Measurements from ENCODE around the gene PAK4.
"Not testable (repeated sequence)": the region's sequence is repeated elsewhere in the genome, so short reads cannot be mapped to it uniquely, and the experiment has no call there.

Gene PAK4

DNA sequence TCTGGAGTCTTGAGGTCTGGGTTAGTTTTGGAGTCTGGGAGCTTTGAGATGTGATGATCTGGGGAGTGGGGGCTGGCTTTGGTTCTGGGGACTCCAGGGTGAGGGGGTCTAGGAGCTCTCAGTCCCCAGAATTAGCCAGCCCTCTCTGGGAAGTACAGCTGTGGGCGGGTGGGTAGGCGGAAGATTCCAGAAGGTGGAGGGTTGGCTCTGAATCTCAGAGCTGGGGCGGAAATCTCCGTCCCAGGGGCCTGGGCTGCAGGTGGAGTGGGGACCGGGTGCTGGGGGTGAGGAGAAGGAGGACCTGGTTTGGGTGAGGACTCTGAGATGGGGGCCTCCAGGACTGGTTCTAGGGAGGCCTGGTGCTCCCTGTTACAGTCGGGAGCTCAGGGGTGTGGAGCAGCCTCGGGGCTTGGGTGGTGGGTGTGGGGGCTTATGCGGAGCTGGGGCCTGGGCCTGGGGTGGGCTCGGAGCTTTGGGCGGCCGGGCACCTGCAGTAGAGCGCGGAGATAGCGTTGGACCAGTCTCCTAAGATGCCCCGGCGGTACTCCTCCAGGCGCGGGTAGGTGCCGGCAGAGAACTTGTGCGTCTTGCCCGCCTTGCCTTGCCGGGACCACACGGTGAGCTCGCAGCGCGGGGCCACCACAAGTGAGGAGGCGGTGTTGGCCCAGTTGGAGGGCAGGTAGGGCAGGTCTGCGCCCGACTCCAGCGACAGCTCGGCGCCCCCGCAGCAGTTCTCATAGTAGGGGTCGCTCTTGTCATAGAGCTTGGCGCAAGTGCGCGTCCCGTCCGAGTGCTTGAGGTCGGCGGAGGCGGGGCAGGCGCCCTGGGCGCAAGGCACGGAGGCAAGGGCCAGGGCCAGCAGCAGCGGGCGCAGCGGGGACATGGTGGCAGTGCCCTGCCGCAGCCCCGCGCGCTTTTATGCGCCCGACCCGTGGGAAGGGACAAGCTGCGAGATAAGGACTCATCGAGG, 78.1 kb downstream of the PAK4 start, which contains the start of gene SYCN:
SYCN (minus strand) TSS at position 892 of the 970 bp plus-strand sequence; CDS start at position 883, 9 bp downstream.
- DNase-seq, result no peak

DNA sequence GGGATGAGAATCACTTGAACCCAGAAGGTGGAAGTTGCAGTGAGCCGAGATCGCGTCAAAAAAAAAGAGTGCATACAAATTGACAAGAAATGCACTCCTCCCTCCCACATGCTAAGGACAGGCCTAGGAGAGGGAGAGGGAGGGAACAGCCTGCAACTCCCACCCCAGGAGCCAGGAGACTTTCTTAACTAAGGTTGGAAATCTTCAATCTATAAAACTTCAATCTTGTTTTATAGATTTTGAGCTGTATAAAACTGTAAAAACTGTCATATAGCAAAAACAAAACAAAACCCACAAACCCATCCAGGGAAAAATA, 79.8 kb downstream of the PAK4 start:
- DNase-seq, result no peak

DNA sequence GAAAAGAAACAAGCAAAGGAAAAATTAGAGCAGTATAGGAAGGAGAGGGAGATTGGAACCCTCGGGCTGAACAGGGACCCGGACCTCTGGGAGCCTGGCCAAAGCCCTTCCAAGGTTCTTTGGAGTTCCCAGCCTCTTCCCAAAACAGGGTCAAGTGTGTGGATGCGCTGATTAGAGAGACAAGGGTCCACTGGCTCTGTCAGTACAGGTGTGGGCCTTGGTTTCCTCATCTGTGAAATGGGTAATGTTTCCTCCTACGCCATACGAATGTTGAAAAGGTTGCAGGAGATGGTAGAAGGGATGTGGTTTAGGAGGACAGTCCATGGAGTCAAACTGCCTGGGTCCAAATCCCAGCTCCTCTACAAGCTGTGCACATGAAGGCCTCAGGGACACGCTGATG, 80.5 kb downstream of the PAK4 start:
- no peak for DNase-seq

DNA sequence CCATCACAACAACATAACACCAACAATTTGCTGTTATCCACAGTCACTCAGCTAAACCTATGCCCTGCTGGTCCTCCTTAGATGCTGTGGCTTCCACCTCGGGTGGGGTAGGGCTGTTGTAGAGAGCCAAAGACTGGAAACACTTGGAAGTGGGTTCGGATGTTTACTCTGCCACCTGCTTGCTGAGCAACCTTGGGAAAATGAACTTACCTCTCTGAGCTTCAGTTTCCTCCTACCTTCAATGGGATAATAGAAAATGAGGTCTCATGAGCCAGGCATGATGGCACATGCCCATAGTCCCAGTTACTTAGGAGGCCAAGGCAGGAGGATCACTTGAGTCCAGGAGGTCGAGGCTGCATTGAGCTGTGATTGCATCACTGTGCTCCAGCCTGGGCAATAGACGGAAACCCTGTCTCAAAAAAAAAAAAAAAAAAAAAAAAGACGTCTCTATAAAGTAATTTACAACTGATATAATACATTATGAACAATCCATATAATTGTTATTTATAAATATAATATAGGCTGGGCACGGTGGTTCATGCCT, 81.8 kb downstream of the PAK4 start:
- no peak for DNase-seq

DNA sequence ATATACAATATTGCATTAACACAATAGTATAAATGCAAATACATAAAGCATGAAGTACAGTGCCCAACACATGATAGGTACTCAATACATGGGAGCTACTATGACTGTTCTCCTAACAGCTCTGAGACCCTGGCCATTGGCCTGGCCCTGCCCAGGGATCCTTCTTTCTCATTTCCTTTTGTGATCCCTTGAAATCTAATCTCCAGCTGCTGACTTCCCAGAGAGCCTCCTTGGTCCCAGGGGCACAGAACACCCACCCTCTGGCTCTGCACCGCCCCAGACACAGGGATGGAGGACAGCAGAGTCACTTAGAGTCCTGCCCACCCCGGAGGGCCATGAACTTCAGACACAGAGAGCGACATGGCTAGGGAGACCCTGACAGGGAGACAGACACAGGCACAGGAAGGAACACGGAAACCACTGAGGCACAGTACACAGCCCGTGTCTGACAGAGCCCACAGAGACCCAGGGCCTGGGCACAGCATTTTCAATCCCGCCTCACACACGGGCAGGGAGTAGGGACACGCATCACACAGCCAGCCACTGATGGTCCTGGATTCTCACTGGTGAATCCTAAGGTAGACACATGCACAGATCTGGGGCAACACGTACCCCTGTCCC, 82.7 kb downstream of the PAK4 start:
- no peak for DNase-seq

DNA sequence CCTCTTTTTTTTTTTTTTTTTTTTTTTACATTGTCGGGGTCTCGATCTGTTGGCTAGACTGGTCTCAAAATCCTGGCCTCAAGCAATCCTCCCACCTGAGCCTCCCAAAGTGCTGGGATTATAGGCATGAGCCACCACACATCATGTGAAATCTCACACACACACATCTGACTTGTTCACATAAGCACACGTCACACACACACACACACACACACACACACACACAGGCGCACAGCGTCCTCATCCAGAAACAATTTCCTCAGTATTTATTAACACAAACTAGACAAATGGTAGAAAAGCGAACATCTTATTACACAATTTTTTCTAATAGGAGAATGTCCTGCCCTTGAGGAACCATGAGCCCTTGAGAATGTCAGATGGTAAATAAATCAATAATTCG, 83.6 kb downstream of the PAK4 start:
- DNase-seq, result no peak

DNA sequence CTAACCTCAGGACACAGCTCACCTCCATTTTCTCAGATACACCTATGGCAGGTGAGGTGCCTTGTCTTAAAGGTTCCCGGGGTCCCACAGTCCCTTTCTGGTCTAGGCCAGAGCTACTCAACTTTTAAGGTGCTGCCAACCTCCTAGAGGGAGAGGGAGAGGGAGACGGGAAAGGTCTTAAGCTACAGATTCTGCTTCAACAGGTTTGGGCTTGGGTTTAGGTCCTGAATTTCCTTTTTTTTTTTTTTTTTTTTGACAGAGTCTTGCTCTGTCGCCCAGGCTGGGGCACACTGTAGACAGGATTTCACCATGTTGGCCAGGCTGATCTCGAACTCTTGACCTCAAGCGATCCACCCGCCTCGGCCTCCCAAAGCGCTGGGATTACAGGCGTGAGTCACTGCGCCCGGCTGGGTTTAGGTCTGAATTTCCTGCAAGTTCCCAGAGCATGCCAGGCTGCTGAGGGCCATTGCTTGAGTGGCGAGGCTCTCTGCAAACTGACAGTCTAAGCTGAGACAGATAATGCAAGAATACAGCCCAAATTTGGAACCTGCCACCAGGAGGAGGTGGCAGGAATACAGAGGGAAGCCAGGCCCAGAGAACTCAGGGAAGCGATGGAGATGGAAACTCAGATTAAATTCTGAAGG, 86.3 kb downstream of the PAK4 start:
- no peak for DNase-seq

DNA sequence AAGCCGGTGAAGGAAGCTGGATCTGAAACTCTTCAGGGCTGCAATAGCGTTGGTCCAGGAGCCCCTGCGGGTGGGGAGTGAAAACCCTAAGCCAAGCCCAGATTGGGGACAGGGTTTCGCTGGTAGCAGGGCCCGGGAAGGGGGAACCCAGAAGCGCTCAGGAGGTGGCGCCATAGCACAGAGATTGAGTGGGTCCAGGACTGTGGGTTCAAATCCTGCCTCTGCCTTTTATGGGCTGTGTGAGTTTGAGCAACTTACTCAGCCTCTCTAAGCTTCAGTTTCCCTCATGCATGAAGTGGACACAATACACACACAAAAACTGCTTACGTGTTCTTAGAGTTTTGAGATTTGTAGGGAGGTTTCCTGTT, 86.8 kb downstream of the PAK4 start:
- peak in 1 of 51 donors; percentile 2 for DNase-seq

DNA sequence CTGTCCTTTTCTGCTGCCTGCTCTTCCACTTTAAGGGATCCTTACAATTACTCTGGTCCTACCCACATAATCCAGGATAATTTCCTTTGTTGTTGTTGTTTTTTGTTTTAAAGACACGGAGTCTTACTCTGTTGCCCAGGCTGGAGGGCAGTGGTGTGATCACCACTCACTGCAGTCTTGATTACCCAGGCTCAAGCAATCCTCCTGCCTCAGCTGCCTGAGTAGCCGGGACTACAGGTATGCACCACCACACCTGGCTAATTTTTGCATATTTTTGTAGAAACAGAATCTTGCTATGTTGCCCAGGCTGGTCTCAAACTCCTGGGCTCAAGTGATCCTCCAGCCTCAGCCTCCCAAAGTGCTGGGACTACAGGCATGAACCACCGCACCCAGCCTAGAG, 89.7 kb downstream of the PAK4 start:
- not testable (repeated sequence) for DNase-seq

DNA sequence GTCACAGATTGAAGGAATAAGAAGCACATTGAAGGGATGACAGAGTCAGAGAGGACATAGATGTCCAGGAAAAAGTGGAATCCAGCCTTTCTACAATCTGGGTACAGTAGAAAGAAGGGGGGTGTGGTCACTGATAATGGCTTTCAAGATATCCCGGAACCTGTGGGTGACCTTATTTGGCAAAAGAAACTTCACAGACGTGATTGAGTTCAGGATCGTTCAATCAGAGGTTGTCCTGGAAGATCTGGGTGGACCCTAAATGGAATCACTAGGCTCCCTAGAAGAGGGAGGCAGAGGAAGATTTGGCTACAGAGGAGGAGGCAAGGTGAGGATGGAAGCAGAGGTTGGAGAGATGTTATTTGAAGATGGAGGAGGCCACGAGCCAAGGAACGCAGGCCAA, 91.5 kb downstream of the PAK4 start:
- DNase-seq, result no peak

DNA sequence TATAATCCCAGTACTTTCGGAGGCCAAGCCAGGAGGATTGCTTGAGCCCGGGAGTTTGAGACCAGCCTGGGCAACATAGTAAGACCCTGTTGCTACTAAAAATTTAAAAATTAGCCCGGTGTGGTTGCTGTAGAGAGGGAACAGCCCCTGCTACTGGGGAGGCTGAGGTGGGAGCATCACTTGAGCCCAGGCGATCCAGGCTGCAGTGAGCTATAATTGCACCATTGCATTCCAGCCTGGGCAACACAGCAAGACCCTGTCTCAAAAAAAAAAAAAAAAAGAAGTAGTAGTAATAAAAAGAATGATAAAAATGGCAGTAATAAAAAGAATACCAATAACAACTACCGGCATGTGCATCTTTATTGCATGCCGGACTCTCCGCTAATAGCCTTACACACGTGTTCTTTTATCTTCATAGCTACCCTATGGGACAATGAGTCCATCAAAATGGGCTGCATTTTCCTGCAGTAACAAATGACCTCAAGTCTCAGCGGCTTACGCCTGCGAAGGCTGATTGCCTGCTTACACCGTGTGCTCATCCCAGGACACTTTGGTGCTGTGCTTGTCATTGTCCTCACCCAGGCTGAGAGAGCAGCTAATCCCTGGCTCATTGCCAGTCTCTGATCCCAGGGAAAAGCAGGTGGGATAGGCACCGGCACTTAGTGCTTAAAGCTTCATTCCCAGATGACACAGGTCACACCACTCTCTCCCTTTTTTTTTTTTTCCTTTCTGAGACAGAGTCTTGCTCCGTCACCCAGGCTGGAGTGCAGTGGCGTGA, 92.8 kb downstream of the PAK4 start:
- no peak for DNase-seq

DNA sequence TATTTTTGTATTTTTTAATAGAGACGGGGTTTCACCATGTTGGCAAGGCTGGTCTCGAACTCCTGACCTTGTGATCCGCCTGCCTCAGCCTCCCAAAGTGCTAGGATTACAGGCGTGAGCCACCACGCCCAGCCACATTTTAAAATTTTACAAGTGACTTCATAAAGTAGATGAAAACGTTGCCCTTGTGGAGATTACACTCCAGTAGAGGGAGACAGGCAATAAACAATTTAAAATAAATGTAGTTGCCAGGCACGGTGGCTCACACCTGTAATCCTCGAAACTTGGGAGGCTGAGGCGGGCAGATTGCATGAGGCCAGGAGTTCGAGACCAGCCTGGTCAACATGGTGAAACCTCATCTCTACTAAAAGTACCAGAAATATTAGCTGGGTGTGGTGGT, 93.5 kb downstream of the PAK4 start:
- not testable (repeated sequence) for DNase-seq

DNA sequence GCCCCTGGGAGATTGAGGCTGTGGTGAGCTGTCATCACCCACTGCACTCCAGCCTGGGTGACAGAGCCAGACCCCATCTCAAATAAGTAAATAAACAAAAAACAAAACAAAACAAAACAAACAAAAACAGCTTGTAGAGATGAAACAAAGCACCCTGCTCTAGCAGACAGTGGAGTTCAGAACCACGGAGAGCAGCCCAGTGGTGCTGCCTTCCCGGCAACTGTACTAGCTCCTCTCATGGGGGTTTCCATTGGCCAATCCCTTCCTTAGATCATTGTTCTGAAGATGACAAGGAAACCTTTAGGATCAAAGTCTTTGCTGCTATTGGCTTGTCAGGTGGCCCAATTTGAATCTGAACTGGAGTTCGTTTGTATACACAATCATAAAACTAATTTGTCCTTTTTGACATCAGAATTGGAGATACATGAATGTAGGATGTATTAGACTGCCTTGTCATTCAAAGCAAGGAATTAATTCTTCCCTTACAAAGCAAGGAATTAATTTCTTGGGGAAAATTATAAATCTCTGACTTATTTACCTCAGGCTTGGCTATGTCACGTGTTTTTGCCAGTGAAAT, 98.2 kb downstream of the PAK4 start:
- no peak for DNase-seq

DNA sequence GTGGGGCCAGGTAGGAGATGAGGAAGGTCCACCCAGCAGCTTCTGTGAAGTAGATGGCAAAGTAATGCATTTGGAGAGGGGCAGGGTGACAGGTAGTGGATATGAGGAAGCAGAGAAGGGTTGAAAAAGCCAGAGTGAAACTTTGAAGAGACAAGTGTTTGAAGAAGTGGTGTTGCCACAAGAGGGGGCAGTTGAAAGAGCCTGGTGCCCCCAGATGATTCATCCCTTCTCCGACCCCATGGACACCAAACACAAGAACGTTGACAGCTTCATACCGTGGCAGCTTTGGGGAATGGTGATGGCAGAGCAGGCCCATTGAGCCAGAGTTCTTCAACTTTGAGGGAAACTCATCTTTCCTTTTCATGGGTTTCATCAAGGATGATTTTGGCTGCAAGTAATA, 99.3 kb downstream of the PAK4 start:
- DNase-seq, result no peak

Data from hypothalamus (tissue), 51 donors.